Measurements from ENCODE around the gene ULK4. TPM values are rescaled to one million over a fixed set of nuclear protein-coding genes. Genes with fewer than 3 reads are reported as not detected.

The ULK4 gene
- polyA plus RNA-seq, 1 of the 3 experiments (the other 2 are of a cell fraction) = 6.2 TPM

- WGBS (ENCODE audit: low lambda C conversion rate) = 64% methylated on average over 8 of the region's 8 CpGs
- DNase-seq = no peak
- no peak overlapping the region for H2AFZ ChIP-seq (ENCODE audit: low read depth)
Measured at GRCh38 chr3:41267975-41268640, 693.8 kb downstream of the ULK4 start.

More at GRCh38 chr3:41267975-41268640, 693.8 kb downstream of the ULK4 start:
- Histone ChIP-seq H3F3A (replicated peaks; ENCODE audit: insufficient read depth) (peaks cover 11% of the 10 kb centered on the region), H3K36me3 (replicated peaks in 1 of 2; ENCODE audit: control insufficient read depth in 1 of 2, insufficient read depth in 2 of 2, low read length in 1 of 2) (no peaks in the 10 kb centered on the region), H3K4me2 (peak overlapping the region; percentile 35), H3K4me1 (ENCODE audit: control insufficient read depth in 1 of 2, insufficient read depth in 2 of 2, low read depth in 1 of 2, low read length in 1 of 2) (peaks cover 9 to 11% of the 10 kb centered on the region in 2 experiments; a peak in 3 of 4 replicates), H3K79me2 (ENCODE audit: insufficient read depth) (no peaks in the 10 kb centered on the region), H3K9ac (no peak overlapping the region), H4K20me1 (ENCODE audit: insufficient read depth) (no peaks in the 10 kb centered on the region), H3K4me3 (ENCODE audit: low read depth in 2 of 2, low read length in 1 of 2) (no peak overlapping the region), H3K27ac (ENCODE audit: low read depth in 2 of 2, low read length in 1 of 2) (peak overlapping the region in 1 of 2 experiments; percentile 64; a peak in 2 of 4 replicates), H3K9me3 (no peaks in the 10 kb centered on the region), H3K27me3 (ENCODE audit: insufficient read depth) (no peaks in the 10 kb centered on the region), H3K9me2 (no peaks in the 10 kb centered on the region)
- TF ChIP-seq PBX3 (IDR thresholded peaks at IDR 0.05) = peak; percentile 66; the same call in 1 of the 2 replicates
- TF ChIP-seq EZH2phosphoT487 (IDR thresholded peaks at IDR 0.05; ENCODE audit: borderline replicate concordance, low read depth) = no peak
- TF ChIP-seq RCOR1 (IDR thresholded peaks at IDR 0.05; ENCODE audit: low read length) = no peak
- peak; percentile 80 for TF ChIP-seq JUND (IDR thresholded peaks at IDR 0.05)
- TF ChIP-seq SMC3 (IDR thresholded peaks at IDR 0.05; ENCODE audit: low read depth, low read length) = no peak
- peak; percentile 91 for TF ChIP-seq FOSL2 (IDR thresholded peaks at IDR 0.05; ENCODE audit: borderline replicate concordance, low read depth)
- peak; percentile 57; the same call in 1 of the 2 replicates for TF ChIP-seq MAX (IDR thresholded peaks at IDR 0.05; ENCODE audit: low read depth)
- no peak for TF ChIP-seq ZBTB33 (IDR thresholded peaks at IDR 0.05; ENCODE audit: borderline replicate concordance, low read depth)
- no peak for TF ChIP-seq CHD2 (IDR thresholded peaks at IDR 0.05; ENCODE audit: low read length, partially characterized antibody)
- TF ChIP-seq RXRA (IDR thresholded peaks at IDR 0.05; ENCODE audit: borderline replicate concordance, low read depth) = no peak
- TF ChIP-seq EP300 (IDR thresholded peaks at IDR 0.05; ENCODE audit: borderline replicate concordance in 1 of 2, low read depth in 1 of 2, low read length in 1 of 2) = peak in 1 of 2 experiments; percentile 51; a peak in 1 of 4 replicates
- no peak for TF ChIP-seq GABPA (IDR thresholded peaks at IDR 0.05; ENCODE audit: low read depth)
- TF ChIP-seq TCF12 (IDR thresholded peaks at IDR 0.05) = peak; percentile 71
- TF ChIP-seq SIN3A (IDR thresholded peaks at IDR 0.05; ENCODE audit: borderline replicate concordance, low read depth, low read length) = no peak
- TF ChIP-seq RFX5 (IDR thresholded peaks at IDR 0.05; ENCODE audit: low read length) = no peak
- POLR2A ChIA-PET = no interaction called here
- CTCF ChIA-PET = interaction anchor here (1.0 kb wide), 1 partner anchor 18 kb away, joined by 3 read pairs; no protein-coding TSS in a partner anchor
